ENCODE data around the gene RAP2A. TPM values are rescaled to one million over a fixed set of nuclear protein-coding genes. Genes with fewer than 3 reads are reported as not detected.

The RAP2A gene
- total RNA-seq, 1 donor from 2014 or later: 32.1 TPM

DNA sequence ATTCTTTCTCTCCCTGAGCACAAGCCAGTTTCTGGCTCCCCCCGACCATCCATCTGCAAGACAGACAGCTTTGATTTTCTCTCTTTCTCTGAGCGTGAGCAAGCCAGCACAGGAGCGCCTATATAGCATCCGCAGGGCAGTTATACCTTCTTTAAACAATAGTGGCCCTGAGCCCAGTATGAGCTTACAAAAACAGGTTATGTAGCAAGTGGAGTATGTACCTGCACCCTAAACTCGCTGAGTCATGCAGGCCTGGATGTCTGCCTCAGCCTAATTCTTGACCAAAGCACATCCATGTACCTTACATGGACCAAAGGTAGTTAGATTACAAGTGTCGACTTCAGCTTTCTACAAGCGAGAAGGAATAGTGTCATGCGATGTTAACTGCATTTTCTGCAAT lies 61.7 kb downstream of the RAP2A start:
- DNase-seq (ENCODE audit: low read depth): no peak

GRCh38 chr13:97496511-97496910 lies 62.5 kb downstream of the RAP2A start:
- DNase-seq (ENCODE audit: low read depth): no peak

- DNase-seq (ENCODE audit: low read depth): no peak
Observed at GRCh38 chr13:97497400-97497799, 63.4 kb downstream of the RAP2A start.

DNA sequence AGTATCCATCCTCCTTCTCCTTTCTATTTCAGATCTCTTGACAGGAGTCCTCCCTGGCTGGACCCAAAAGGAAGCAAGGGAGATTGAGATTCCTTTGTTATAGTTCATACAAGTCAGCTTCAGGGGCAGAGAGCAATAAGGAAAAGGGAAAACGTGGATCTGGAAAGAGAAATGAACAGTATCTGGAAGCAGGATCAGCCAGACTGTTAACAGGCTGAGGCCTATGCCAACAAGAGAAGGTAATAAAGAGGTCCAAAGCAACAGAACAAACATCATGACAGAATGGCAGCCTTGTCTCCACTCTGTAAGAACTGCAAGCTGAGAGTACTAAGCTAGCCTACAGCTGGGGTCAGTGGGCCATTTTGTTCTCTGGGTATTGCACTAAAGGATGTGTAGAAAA lies 64.5 kb downstream of the RAP2A start:
- no peak for DNase-seq (ENCODE audit: low read depth)

GRCh38 chr13:97499181-97499580 lies 65.2 kb downstream of the RAP2A start:
- no peak for DNase-seq (ENCODE audit: low read depth)

GRCh38 chr13:97502181-97502580 lies 68.2 kb downstream of the RAP2A start:
- no peak for DNase-seq (ENCODE audit: low read depth)

DNA sequence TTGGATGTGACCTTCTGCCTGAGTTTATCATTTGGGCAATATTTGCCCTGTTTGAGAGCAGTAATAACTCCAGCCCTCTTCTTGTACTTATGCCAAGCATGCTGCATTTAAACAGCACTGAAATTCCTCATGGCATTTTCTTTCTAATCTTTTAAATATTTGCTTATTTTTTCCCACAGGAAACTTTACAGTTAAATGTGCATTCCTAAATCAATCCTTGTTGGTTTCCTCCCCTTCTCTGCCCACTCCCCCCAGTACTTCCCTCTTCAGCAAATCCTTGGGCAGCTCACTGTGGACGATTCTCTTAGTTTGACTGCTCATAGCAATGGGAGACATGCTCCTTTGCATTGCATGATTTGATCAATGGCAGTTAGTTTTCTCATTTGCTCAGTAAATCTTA lies 68.7 kb downstream of the RAP2A start:
- DNase-seq (ENCODE audit: low read depth): no peak

DNA sequence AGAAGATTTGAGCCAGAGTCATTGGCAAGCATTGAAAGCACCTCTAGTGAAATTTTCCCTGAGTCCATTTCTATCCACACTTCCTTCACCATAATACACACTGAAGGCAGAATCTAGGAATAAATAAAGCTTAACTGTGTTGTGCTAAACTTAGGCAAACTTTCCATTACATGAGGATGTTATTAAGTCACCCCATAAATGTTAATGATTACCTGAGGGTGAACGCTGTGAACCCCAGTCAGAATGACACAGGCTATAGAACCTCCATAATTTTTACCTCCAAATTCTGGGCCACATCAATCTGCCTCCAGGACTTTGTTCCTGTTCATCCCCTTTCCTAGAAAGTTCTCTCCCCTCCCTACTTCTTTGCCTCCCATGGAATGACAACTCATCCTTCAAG lies 71.0 kb downstream of the RAP2A start:
- DNase-seq (ENCODE audit: low read depth): peak; percentile 3

GRCh38 chr13:97506511-97506910 lies 72.5 kb downstream of the RAP2A start:
- no peak for DNase-seq (ENCODE audit: low read depth)

DNA sequence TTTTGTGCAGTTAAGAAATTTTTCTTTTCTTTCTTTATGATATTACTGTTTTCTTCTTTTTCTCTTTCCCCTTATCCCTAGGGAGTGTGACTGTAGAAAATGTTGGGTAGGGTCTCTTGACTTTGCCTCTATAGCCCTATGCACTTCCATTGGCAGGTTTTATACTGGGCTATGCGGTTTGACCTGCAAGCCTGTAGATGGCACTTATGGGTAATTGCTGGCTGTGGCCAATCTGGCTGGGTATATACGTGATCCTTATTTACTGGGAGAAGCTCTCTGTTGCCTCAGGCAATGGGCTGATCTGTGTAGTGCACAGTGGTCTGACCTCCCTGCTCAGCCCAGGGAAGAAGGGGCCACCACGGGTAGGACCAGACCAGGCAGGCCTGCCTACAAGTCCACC lies 78.8 kb downstream of the RAP2A start:
- DNase-seq (ENCODE audit: low read depth): no peak

DNA sequence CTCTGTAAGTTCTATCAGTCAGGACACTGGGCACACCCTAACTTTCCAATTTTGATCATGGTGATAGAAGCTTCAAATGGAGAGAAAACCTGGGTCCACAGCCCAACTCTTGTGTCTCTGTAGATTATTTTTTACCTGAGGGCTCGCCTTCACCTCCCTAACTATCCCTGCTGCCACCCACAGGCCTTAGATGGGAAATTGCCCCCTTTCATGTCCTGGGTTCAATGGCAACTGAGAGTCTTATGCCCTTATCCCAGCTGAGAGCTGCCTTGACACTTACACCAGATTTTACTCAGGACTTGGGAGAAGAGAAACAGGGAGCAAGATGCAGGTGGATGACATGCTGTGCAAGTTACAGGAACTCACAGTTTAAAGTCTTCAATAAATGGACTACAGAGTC lies 81.7 kb downstream of the RAP2A start:
- DNase-seq (ENCODE audit: low read depth): no peak

DNA sequence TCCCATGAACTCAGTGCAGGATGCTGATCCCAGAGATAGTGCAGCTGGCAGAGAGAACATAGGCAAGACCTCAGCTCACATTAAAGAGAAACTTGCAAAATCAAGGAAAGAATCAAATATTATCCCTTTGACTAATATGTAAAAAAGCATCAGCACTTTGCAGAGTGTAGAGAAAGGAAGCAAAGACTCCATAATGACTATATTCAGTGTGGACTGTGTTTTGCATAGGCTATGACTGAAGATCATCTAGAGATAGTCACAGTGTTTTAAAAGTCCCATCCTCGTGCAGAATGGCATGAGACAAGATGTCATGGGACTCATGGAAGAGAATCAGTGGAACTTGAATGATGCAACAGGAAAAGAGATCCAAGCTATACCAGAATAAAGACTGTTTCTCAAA lies 84.0 kb downstream of the RAP2A start:
- DNase-seq (ENCODE audit: low read depth): no peak

Other genes with a start within 250 kb of the RAP2A start
- gene MBNL2, start 211.8 kb upstream of the RAP2A start, total RNA-seq: 36.5 and 124 TPM in 2 replicates